Fibroblast of skin of right biceps (primary cell): Measurements from ENCODE around the gene TIMM8A.
"Not testable (repeated sequence)": the region's sequence is repeated elsewhere in the genome, so short reads cannot be mapped to it uniquely, and the experiment has no call there.

Experiments used
- DNase-seq: peaks from one replicate; pipeline ENCODE4 v3.0.0-alpha.2; 2013

Gene TIMM8A

GRCh38 chrX:101357166-101357795 lies 8.7 kb upstream of the TIMM8A start:
- DNase-seq, result peak; percentile 2

GRCh38 chrX:101349193-101349562 lies 636 bp upstream of the TIMM8A start:
- no peak for DNase-seq

- peak; percentile 1 for DNase-seq
Observed at GRCh38 chrX:101347859-101348451, 587 bp downstream of the TIMM8A start.

GRCh38 chrX:101337776-101338271 lies 10.7 kb downstream of the TIMM8A start:
- no peak for DNase-seq

- not testable (repeated sequence) for DNase-seq
Observed at GRCh38 chrX:101334310-101334709, 14.2 kb downstream of the TIMM8A start.

- not testable (repeated sequence) for DNase-seq
Observed at GRCh38 chrX:101326600-101326999, 21.9 kb downstream of the TIMM8A start.

GRCh38 chrX:101303790-101304189 lies 44.8 kb downstream of the TIMM8A start:
- DNase-seq, result no peak
